ENCODE data around the gene PTTG1. TPM values are rescaled to one million over a fixed set of nuclear protein-coding genes. Genes with fewer than 3 reads are reported as not detected.

PTTG1 gene
- total and polyA plus RNA-seq, 4 donors = 0.75 to 84.0 (median 5.6) TPM

DNA sequence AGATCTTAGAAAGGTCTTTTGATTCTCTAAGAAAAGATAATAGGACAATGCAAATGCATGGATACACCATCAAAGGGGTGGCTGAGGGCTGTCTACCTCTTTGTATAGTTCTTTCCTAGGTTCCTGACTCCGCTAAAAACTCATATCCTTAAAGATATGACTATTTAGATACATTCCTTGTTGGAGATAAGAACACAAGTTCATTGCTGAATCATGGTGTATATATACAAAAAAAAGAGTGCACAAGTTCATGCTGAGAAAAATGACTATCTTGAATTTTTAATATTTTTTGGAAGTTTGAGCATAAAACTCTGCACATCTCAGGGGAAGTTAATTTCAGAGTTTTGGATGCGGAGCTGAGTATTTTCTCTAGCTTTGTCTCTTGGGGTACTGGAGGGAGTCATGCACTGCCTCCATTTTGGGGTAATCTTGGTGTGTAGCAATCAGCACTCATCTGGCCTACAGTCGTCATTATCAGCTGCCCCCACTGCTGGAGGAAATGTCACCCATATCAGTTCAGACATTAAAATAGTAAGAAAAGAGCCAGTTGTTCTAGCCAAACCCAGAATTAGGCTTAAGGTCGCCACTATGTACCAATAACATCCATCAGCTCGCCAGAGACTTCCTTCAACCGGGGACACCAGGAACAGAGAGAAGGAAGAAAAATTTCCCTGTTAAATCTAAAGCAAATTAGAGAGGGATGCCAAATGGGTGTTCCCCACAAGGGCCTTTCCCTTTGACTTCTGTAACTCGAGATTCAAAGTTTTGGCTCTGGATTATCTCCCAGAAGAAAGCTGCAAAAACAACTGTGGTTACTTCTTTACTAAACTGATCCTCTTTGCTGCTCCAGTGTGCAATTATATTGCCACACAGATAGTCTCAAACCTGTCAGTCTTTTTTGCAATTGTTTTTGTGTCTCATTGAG is 49.0 kb downstream of the PTTG1 start (continued):
- no peak for TF ChIP-seq ATF3 (IDR thresholded peaks at IDR 0.05)
- no peak for TF ChIP-seq RXRA (IDR thresholded peaks at IDR 0.05)
- TF ChIP-seq MAX (IDR thresholded peaks at IDR 0.05) = no peak
- no peak for TF ChIP-seq JUND (IDR thresholded peaks at IDR 0.05)
- TF ChIP-seq FOXA2 (IDR thresholded peaks at IDR 0.05) = no peak

GRCh38 chr5:160471761-160472160 is 50.1 kb downstream of the PTTG1 start:
- Histone ChIP-seq H3K9ac (ENCODE audit: low read depth in 1 of 2, low read length in 2 of 2) (no peak overlapping the region), H3K4me3 (ENCODE audit: low read depth in 1 of 3, low read length in 3 of 3) (no peak overlapping the region), H3K4me1 (ENCODE audit: control insufficient read depth in 4 of 4, insufficient read depth in 4 of 4, low read length in 3 of 4) (peaks cover 2 to 13% (median 13%) of the 10 kb centered on the region in 4 donors), H3K9me3 (ENCODE audit: control insufficient read depth in 4 of 4, low read length in 3 of 4) (no peaks in the 10 kb centered on the region), H3K27ac (ENCODE audit: low read depth in 1 of 2, low read length in 2 of 2) (no peak overlapping the region), H3K27me3 (ENCODE audit: control insufficient read depth in 4 of 4, insufficient read depth in 4 of 4, low read length in 3 of 4) (no peaks in the 10 kb centered on the region), H3K36me3 (ENCODE audit: control insufficient read depth in 4 of 4, insufficient read depth in 3 of 4, low read depth in 1 of 4, low read length in 3 of 4) (no peaks in the 10 kb centered on the region)
- WGBS = 84% methylated on average over 2 of the region's 2 CpGs
- no peak for TF ChIP-seq RXRA (IDR thresholded peaks at IDR 0.05)
- TF ChIP-seq YY1 (IDR thresholded peaks at IDR 0.05) = no peak
- no peak for TF ChIP-seq MAX (IDR thresholded peaks at IDR 0.05)
- no peak for TF ChIP-seq NR2F2 (IDR thresholded peaks at IDR 0.05)
- no peak for TF ChIP-seq FOXA2 (IDR thresholded peaks at IDR 0.05)
- no peak for TF ChIP-seq GABPA (IDR thresholded peaks at IDR 0.05 in 1 of 2, conservative IDR thresholded peaks at IDR 0.05 in 1 of 2)
- TF ChIP-seq JUND (IDR thresholded peaks at IDR 0.05) = no peak
- no peak for TF ChIP-seq REST (IDR thresholded peaks at IDR 0.05)
- no peak for TF ChIP-seq HNF4A (conservative IDR thresholded peaks at IDR 0.05)
- TF ChIP-seq EGR1 (IDR thresholded peaks at IDR 0.05; ENCODE audit: low read depth in 2 of 2) = no peak
- TF ChIP-seq TAF1 (conservative IDR thresholded peaks at IDR 0.05) = no peak
- TF ChIP-seq, protein P1, sequence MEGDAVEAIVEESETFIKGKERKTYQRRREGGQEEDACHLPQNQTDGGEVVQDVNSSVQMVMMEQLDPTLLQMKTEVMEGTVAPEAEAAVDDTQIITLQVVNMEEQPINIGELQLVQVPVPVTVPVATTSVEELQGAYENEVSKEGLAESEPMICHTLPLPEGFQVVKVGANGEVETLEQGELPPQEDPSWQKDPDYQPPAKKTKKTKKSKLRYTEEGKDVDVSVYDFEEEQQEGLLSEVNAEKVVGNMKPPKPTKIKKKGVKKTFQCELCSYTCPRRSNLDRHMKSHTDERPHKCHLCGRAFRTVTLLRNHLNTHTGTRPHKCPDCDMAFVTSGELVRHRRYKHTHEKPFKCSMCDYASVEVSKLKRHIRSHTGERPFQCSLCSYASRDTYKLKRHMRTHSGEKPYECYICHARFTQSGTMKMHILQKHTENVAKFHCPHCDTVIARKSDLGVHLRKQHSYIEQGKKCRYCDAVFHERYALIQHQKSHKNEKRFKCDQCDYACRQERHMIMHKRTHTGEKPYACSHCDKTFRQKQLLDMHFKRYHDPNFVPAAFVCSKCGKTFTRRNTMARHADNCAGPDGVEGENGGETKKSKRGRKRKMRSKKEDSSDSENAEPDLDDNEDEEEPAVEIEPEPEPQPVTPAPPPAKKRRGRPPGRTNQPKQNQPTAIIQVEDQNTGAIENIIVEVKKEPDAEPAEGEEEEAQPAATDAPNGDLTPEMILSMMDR (IDR thresholded peaks at IDR 0.05; ENCODE audit: low read depth, low read length, missing input control) = no peak
- TF ChIP-seq RAD21 (IDR thresholded peaks at IDR 0.05) = no peak
- TF ChIP-seq FOXA1 (IDR thresholded peaks at IDR 0.05) = no peak
- no peak for TF ChIP-seq SP1 (IDR thresholded peaks at IDR 0.05)
- no peak for DNase-seq (ENCODE audit: low spot score)

All from liver (tissue), 9 donors.